H1 (cell line): ENCODE results near the gene MAPK9. TPM values are rescaled to one million over a fixed set of nuclear protein-coding genes. Genes with fewer than 3 reads are reported as not detected.
A peak's percentile ranks its signal among the peaks of the same experiment; 100 is the strongest.

Experiments used
- ATF2 ChIP-seq: IDR thresholded peaks from 2 replicates; pipeline ENCODE4 v1.6.1; 2012; ENCODE audit warnings: low read length, inconsistent platforms
- BCL11A ChIP-seq, 2 experiments: IDR thresholded peaks; one replicate each; pipeline ENCODE4 v1.6.1; 2011; ENCODE audit warnings: low read depth in 2 of 2, low read length in 2 of 2, mild to moderate bottlenecking in 2 of 2
- CHD1 ChIP-seq: IDR thresholded peaks from 2 replicates; pipeline ENCODE4 v1.6.1; 2012; ENCODE audit warnings: low read depth, low read length, improper control_type of control experiment
- CHD2 ChIP-seq: IDR thresholded peaks from 2 replicates; pipeline ENCODE4 v1.6.1; 2012; ENCODE audit warnings: low read length, improper control_type of control experiment
- CTBP2 ChIP-seq: IDR thresholded peaks from 2 replicates; pipeline ENCODE4 v1.7.0; 2011; ENCODE audit warnings: borderline replicate concordance, mild to moderate bottlenecking, moderate library complexity, mixed read lengths, low read length; ENCODE audit not compliant: insufficient read depth, insufficient read length
- E2F6 ChIP-seq: IDR thresholded peaks from 2 replicates; pipeline ENCODE4 v1.6.1; 2012; ENCODE audit warnings: inconsistent platforms
- EGR1 ChIP-seq: IDR thresholded peaks from 2 replicates; pipeline ENCODE4 v1.6.1; 2011; ENCODE audit warnings: low read depth, low read length, borderline replicate concordance
- GABPA ChIP-seq: IDR thresholded peaks from 2 replicates; pipeline ENCODE4 v1.6.1; 2011; ENCODE audit warnings: mild to moderate bottlenecking, low read length, moderate library complexity, borderline replicate concordance; ENCODE audit not compliant: insufficient read depth
- GTF2F1 ChIP-seq: IDR thresholded peaks from 2 replicates; pipeline ENCODE4 v1.6.1; 2012; ENCODE audit warnings: low read depth, low read length, improper control_type of control experiment, borderline replicate concordance
- KDM1A ChIP-seq: fragments of 200-600, 300-600 bp; sonication (generic); IDR thresholded peaks from 2 replicates; pipeline ENCODE4 v1.7.1; 2016; ENCODE audit warnings: mild to moderate bottlenecking, low read length, borderline replicate concordance
- NANOG ChIP-seq: IDR thresholded peaks from 2 replicates; pipeline ENCODE4 v1.6.1; 2011; ENCODE audit warnings: low read length, low read depth, mild to moderate bottlenecking, inconsistent platforms; ENCODE audit not compliant: insufficient read depth, poor library complexity, severe bottlenecking
- PHF8 ChIP-seq: fragments of 200-600 bp; sonication (generic); conservative IDR thresholded peaks from 2 replicates; pipeline ENCODE4 v1.7.1; 2012; ENCODE audit warnings: low read depth, mild to moderate bottlenecking, inconsistent platforms, low read length, moderate library complexity
- RAD21 ChIP-seq, 2 experiments: IDR thresholded peaks in 1 of 2; conservative IDR thresholded peaks in 1 of 2; 2 replicates each; pipeline ENCODE4 v1.6.1; 2011; ENCODE audit warnings: low read depth in 2 of 2, low read length in 2 of 2, improper control_type of control experiment in 1 of 2, inconsistent platforms in 1 of 2, mild to moderate bottlenecking in 1 of 2, moderate library complexity in 1 of 2
- RFX5 ChIP-seq: IDR thresholded peaks from 2 replicates; pipeline ENCODE4 v1.6.1; 2011; ENCODE audit warnings: low read depth, low read length, improper control_type of control experiment, borderline replicate concordance
- RNF2 ChIP-seq: fragments of 200-900, 300-1000 bp; sonication (generic); IDR thresholded peaks from 2 replicates; pipeline ENCODE4 v1.7.1; 2016; ENCODE audit warnings: borderline replicate concordance, low read depth, mild to moderate bottlenecking, antibody characterized with exemption, low read length; ENCODE audit not compliant: poor library complexity, severe bottlenecking; ENCODE audit errors: missing control alignments
- RXRA ChIP-seq: IDR thresholded peaks from 2 replicates; pipeline ENCODE4 v1.6.1; 2011; ENCODE audit warnings: low read depth, mild to moderate bottlenecking, low read length, moderate library complexity; ENCODE audit not compliant: insufficient read depth
- SAP30 ChIP-seq: fragments of 300-600 bp; sonication (generic); IDR thresholded peaks from 2 replicates; pipeline ENCODE4 v1.7.1; 2012; ENCODE audit warnings: low read length, moderate library complexity, mild to moderate bottlenecking, inconsistent platforms; ENCODE audit not compliant: insufficient read depth, insufficient replicate concordance
- SIN3A ChIP-seq, 2 experiments: IDR thresholded peaks in 1 of 2; conservative IDR thresholded peaks in 1 of 2; 2 replicates each; pipeline ENCODE4 v1.6.1; 2011 to 2012; ENCODE audit warnings: low read length in 2 of 2, improper control_type of control experiment in 1 of 2, low read depth in 1 of 2, mild to moderate bottlenecking in 1 of 2
- SIRT6 ChIP-seq: IDR thresholded peaks from one replicate; pipeline ENCODE4 v1.7.1; 2012; ENCODE audit warnings: low read length, inconsistent platforms
- SP2 ChIP-seq: IDR thresholded peaks from 2 replicates; pipeline ENCODE4 v1.6.1; 2012; ENCODE audit warnings: mild to moderate bottlenecking, low read length, inconsistent platforms
- TBP ChIP-seq: IDR thresholded peaks from 2 replicates; pipeline ENCODE4 v1.6.1; 2011; ENCODE audit warnings: low read depth, low read length, improper control_type of control experiment
- YY1 ChIP-seq: IDR thresholded peaks from 2 replicates; pipeline ENCODE4 v1.6.1; 2011; ENCODE audit warnings: low read depth, mild to moderate bottlenecking, low read length
- polyA plus RNA-seq, 7 experiments: library from polyadenylated mRNA; depleted of rRNA in 3 of 7; stranded (reverse) in 5 of 7; unstranded in 2 of 7; fragments of >200 nt in 5 of 7; fragments of 200-250 nt in 2 of 7; gene quantifications; 1 replicate in 5 of 7; 2 replicates in 1 of 7; 4 replicates in 1 of 7; pipeline versions ENCODE4 v1.2.1 to v1.2.3, GENCODE V29; 2011 to 2013; ENCODE audit warnings: missing spikeins in 2 of 7, mixed read lengths in 2 of 7
- total RNA-seq: library from RNA; stranded (reverse); fragmentation: NEBNext Ultra II Directional; extraction: Animal tissue kit (Norgen Biotek cat#: 25700); gene quantifications from 2 replicates; pipeline ENCODE4 v1.2.1, GENCODE V29; 2021

MAPK9 gene
- total and polyA plus RNA-seq, 2 of the 8 experiments (the other 6 are each of a cell fraction or from before 2014, with no cell fraction given) = 22.3 to 43.7 TPM

- no peak for TF ChIP-seq RAD21 (IDR thresholded peaks at IDR 0.05 in 1 of 2, conservative IDR thresholded peaks at IDR 0.05 in 1 of 2; ENCODE audit: low read depth in 2 of 2, low read length in 2 of 2)
- no peak for TF ChIP-seq SIRT6
- TF ChIP-seq KDM1A = no peak
- TF ChIP-seq SAP30 = no peak
- TF ChIP-seq NANOG = peak; percentile 39
- no peak for TF ChIP-seq CHD1
- TF ChIP-seq CHD2 = no peak; the same call in 1 of the 2 replicates
- TF ChIP-seq ATF2 = 0 out of 2 replicates have a peak, but pooled peaks have one; percentile 37
- TF ChIP-seq BCL11A (IDR thresholded peaks at IDR 0.05; ENCODE audit: low read depth in 2 of 2, low read length in 2 of 2) = no peak
- TF ChIP-seq E2F6 = no peak
- no peak for TF ChIP-seq TBP
- no peak for TF ChIP-seq RNF2
- no peak for TF ChIP-seq SP2
- TF ChIP-seq RFX5 = peak; percentile 34; the same call in 1 of the 2 replicates
- TF ChIP-seq GTF2F1 = no peak
- no peak for TF ChIP-seq RXRA
- no peak for TF ChIP-seq GABPA
- no peak for TF ChIP-seq YY1
- TF ChIP-seq CTBP2 = no peak
- TF ChIP-seq PHF8 = no peak
- no peak for TF ChIP-seq SIN3A (conservative IDR thresholded peaks at IDR 0.05 in 1 of 2, IDR thresholded peaks at IDR 0.05 in 1 of 2; ENCODE audit: low read depth in 1 of 2, low read length in 2 of 2)
- TF ChIP-seq EGR1 = no peak
Observed at GRCh38 chr5:180331647-180331950, 39.7 kb upstream of the MAPK9 start (continued).
